K562 (cell line): ENCODE measurements around the gene CARD11. TPM values are rescaled to one million over a fixed set of nuclear protein-coding genes. Genes with fewer than 3 reads are reported as not detected.

Source experiments
- CBX1 ChIP-seq: sonication (generic); IDR thresholded peaks from 2 replicates; pipeline ENCODE4 v1.6.1; 2016; ENCODE audit warnings: antibody characterized with exemption, low read depth, mild to moderate bottlenecking
- GATAD2A ChIP-seq: fragments of 450-650 bp; IDR thresholded peaks from 2 replicates; pipeline ENCODE4 v1.6.1; 2017
- LEF1 ChIP-seq: fragments of 450-650 bp; IDR thresholded peaks from 2 replicates; pipeline ENCODE4 v1.6.1; 2016; ENCODE audit warnings: mild to moderate bottlenecking
- NFYB ChIP-seq: IDR thresholded peaks from 2 replicates; pipeline ENCODE4 v1.6.1; 2011; ENCODE audit warnings: mild to moderate bottlenecking, moderate library complexity; ENCODE audit not compliant: insufficient read length; ENCODE audit errors: extremely low read depth
- OTX1 ChIP-seq: fragments of 450-650 bp; formaldehyde crosslinking; IDR thresholded peaks from 2 replicates; pipeline ENCODE4 v1.4.0; 2022; ENCODE audit warnings: mild to moderate bottlenecking
- SLC30A9 ChIP-seq: fragments of 250-450 bp; sonication (Bioruptor Pico); IDR thresholded peaks from 2 replicates; pipeline ENCODE4 v1.8.0; 2022; ENCODE audit warnings: mild to moderate bottlenecking, moderate library complexity
- SMARCC2 ChIP-seq: fragments of 450-650 bp; IDR thresholded peaks from 2 replicates; pipeline ENCODE4 v1.6.1; 2017; ENCODE audit warnings: antibody characterized with exemption, moderate library complexity, mild to moderate bottlenecking, low read depth
- TEAD4 ChIP-seq, 2 experiments: sonication (generic) in 1 of 2; formaldehyde crosslinking in 1 of 2; IDR thresholded peaks; 2 replicates each; pipeline versions ENCODE4 v1.6.1 to v1.8.0; 2012 to 2022; ENCODE audit warnings: borderline replicate concordance in 1 of 2, inconsistent platforms in 1 of 2, low read length in 1 of 2, mild to moderate bottlenecking in 1 of 2, missing genetic modification reagents in 1 of 2
- USF2 ChIP-seq: sonication (generic); formaldehyde crosslinking; IDR thresholded peaks from 2 replicates; pipeline ENCODE4 v1.5.0; 2020; ENCODE audit warnings: missing genetic modification reagents
- ZBTB40 ChIP-seq, 2 experiments: fragments of 450-650 bp in 1 of 2; sonication (generic) in 1 of 2; formaldehyde crosslinking in 1 of 2; IDR thresholded peaks; 2 replicates each; pipeline versions ENCODE4 v1.7.1 to v1.9.0; 2016 to 2022; ENCODE audit warnings: inconsistent platforms in 1 of 2, mild to moderate bottlenecking in 1 of 2, missing genetic modification reagents in 1 of 2
- ZEB2 ChIP-seq: fragments of 450-650 bp; IDR thresholded peaks from 2 replicates; pipeline ENCODE4 v1.6.1; 2016
- ZFP1 ChIP-seq: fragments of 450-650 bp; formaldehyde crosslinking; IDR thresholded peaks from 2 replicates; pipeline ENCODE4 v1.4.0; 2020; ENCODE audit warnings: mild to moderate bottlenecking, mixed read lengths
- ZNF41 ChIP-seq: fragments of 250-450 bp; sonication (Bioruptor Pico); conservative IDR thresholded peaks from 2 replicates; pipeline ENCODE4 v1.4.0; 2020; ENCODE audit warnings: mild to moderate bottlenecking
- ZNF507 ChIP-seq: conservative IDR thresholded peaks from 2 replicates; pipeline ENCODE4 v1.6.1; 2017; ENCODE audit warnings: missing genetic modification characterization, missing compliant biosample characterization
- ZNF583 ChIP-seq: fragments of 250-450 bp; sonication (Bioruptor Pico); IDR thresholded peaks from 2 replicates; pipeline ENCODE4 v1.4.0; 2020
- polyA plus RNA-seq, 8 experiments: library from polyadenylated mRNA; depleted of rRNA in 4 of 8; stranded (reverse) in 5 of 8; unstranded in 3 of 8; fragments of >200 nt; fragmentation: Nextera tagmentation in 2 of 8; fragmentation: Illumina TruSeq in 1 of 8; extraction: Ambion mirVana in 2 of 8; extraction: Trizol in 1 of 8; gene quantifications; 2 replicates each; pipeline versions ENCODE4 v1.2.1 to v1.2.3, GENCODE V29; 2011 to 2014; ENCODE audit warnings: inconsistent platforms in 1 of 8, missing spikeins in 1 of 8
- total RNA-seq, 7 experiments: library from RNA; depleted of rRNA in 6 of 7; stranded (reverse); fragments of >200 nt in 6 of 7; fragmentation: Illumina TruSeq in 2 of 7; extraction: Trizol in 2 of 7; gene quantifications; 2 replicates each; pipeline versions ENCODE4 v1.2.1 to v1.2.3, GENCODE V29; 2011 to 2021; ENCODE audit warnings: low replicate concordance in 1 of 7

CARD11 gene
- total and polyA plus RNA-seq, 9 of the 15 experiments (the other 6 are each of a cell fraction or from before 2014, with no cell fraction given) = 0.07 to 12.8 (median 5.7) TPM

- TF ChIP-seq ZBTB40 (IDR thresholded peaks at IDR 0.05) = no peak
- no peak for TF ChIP-seq ZBTB40 (CRISPR knock-in tag; IDR thresholded peaks at IDR 0.05)
- no peak; the same call in 1 of the 2 replicates for TF ChIP-seq CBX1
- TF ChIP-seq OTX1 (CRISPR knock-in tag) = no peak
- no peak for TF ChIP-seq NFYB
- no peak for TF ChIP-seq ZFP1 (CRISPR knock-in tag)
- TF ChIP-seq SMARCC2 = no peak
- no peak for TF ChIP-seq USF2 (CRISPR knock-in tag)
- no peak for TF ChIP-seq ZEB2
- TF ChIP-seq ZNF507 (tag) = no peak
- TF ChIP-seq GATAD2A = no peak
- TF ChIP-seq SLC30A9 (CRISPR knock-in tag) = no peak
- TF ChIP-seq TEAD4 (IDR thresholded peaks at IDR 0.05; ENCODE audit: low read length) = no peak
- TF ChIP-seq TEAD4 (CRISPR knock-in tag; IDR thresholded peaks at IDR 0.05; ENCODE audit: borderline replicate concordance) = no peak
- no peak for TF ChIP-seq ZNF41
- no peak for TF ChIP-seq LEF1
- TF ChIP-seq ZNF583 (CRISPR knock-in tag) = no peak
Measured at GRCh38 chr7:2971914-2972834, 71.5 kb downstream of the CARD11 start (continued).
